LNCAP (cell line): Measurements from ENCODE around the gene TSKU.

ENCODE experiments used
- CTCF ChIP-seq: fragments of 450-650 bp; IDR thresholded peaks from 2 replicates; pipeline ENCODE4 v1.5.1; 2017; ENCODE audit warnings: mild to moderate bottlenecking

Gene TSKU

GRCh38 chr11:76843907-76844306, 60.8 kb downstream of the TSKU start:
- TF ChIP-seq CTCF: no peak

GRCh38 chr11:76844511-76844910, 61.4 kb downstream of the TSKU start:
- no peak for TF ChIP-seq CTCF

- TF ChIP-seq CTCF: no peak
These were observed 61.9 kb downstream of the TSKU start for GRCh38 chr11:76845069-76845468.

- TF ChIP-seq CTCF: no peak
These were observed 63.3 kb downstream of the TSKU start for GRCh38 chr11:76846441-76846840.
